Measurements from ENCODE around the gene DLGAP5.

The DLGAP5 gene

DNA sequence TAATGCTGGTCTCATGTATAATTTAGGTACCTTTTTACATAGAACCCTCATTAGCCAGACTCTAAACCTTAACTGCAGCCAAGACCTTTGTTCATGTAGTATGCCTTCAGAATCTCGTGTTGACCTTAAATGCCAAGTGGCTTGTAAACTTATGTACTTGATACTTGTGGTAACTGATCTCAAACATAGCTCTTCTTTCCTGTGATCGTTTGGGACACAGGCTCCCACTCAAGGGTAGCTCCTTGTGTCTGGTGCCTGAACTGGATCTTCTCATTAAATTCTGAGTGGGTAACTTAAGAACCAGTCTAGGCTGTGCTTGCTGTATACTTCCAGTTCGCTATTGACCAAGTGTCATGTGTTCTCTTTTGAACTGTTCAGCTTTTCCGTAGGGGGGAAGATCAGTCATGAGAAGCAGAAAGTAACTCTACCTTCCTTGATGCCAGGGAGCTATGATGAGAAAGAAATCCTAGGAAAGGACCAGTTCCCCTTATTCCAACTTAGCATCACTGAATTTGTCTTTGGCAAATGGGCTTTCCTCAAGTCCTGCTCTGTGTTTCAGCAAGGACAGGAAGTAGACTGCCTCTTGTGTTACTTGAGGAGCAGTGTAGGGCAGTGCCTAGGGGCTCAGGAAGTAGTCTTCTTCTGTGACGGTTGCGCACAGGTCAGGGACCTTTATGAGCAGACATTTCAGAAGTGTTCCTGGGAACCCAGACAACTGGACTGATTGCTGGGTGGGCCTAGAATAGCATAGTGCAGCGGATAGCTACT is 59.8 kb downstream of the DLGAP5 start:
- DNase-seq (ENCODE audit: low read depth) = peak; percentile 22
- TF ChIP-seq, protein P1, sequence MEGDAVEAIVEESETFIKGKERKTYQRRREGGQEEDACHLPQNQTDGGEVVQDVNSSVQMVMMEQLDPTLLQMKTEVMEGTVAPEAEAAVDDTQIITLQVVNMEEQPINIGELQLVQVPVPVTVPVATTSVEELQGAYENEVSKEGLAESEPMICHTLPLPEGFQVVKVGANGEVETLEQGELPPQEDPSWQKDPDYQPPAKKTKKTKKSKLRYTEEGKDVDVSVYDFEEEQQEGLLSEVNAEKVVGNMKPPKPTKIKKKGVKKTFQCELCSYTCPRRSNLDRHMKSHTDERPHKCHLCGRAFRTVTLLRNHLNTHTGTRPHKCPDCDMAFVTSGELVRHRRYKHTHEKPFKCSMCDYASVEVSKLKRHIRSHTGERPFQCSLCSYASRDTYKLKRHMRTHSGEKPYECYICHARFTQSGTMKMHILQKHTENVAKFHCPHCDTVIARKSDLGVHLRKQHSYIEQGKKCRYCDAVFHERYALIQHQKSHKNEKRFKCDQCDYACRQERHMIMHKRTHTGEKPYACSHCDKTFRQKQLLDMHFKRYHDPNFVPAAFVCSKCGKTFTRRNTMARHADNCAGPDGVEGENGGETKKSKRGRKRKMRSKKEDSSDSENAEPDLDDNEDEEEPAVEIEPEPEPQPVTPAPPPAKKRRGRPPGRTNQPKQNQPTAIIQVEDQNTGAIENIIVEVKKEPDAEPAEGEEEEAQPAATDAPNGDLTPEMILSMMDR (IDR thresholded peaks at IDR 0.05; ENCODE audit: insufficient read depth, low read depth, low read length, missing control alignments) = no peak
- H3K4me3 ChIP-seq (ENCODE audit: low read depth, low read length) = no peak overlapping the region

GRCh38 chr14:55130196-55130550 is 61.2 kb downstream of the DLGAP5 start:
- TF ChIP-seq, protein P1 (IDR thresholded peaks at IDR 0.05; ENCODE audit: insufficient read depth, low read depth, low read length, missing control alignments) = no peak
- peak overlapping the region; percentile 62 for H3K4me3 ChIP-seq (ENCODE audit: low read depth, low read length)
- DNase-seq (ENCODE audit: low read depth) = no peak

DNA sequence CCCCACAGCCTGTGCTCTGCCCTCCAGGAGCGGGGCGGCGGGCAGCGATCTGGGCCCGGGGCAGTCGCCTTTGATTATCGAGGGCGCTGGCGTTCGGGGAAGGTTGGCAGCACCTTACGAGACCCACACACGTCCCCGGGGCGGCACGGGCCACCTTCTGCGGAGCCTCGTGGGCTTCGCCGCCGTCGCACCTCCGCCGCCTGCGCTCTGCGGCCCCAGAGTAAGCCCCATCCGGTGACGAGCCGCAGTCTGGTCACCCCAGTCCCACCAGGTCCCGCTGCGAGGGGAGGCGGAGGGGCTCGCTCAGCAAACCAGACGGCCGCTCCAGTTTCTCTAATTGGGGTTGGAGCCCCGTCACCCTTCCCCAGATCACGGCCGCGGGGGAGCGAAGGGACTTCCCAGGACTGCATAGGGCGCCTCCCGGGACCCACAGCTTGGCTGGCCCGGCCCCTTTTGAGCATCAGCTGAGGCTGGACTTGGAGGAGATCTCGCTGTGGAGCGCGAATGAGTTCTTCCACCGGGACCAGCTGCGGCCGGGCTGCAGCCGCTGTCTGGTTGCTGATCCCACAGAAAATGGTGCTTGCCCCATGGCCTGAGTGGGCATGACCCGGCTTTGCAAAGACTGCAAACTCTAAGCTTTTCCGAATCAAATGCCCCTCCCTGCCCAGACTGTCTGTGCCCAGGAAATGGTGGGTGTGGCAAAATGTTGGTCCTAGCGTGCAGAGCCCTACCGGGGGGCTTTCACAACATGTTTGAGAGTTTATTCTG is 61.8 kb downstream of the DLGAP5 start:
- DNase-seq (ENCODE audit: low read depth) = peak; percentile 74
- peak overlapping the region; percentile 62 for H3K4me3 ChIP-seq (ENCODE audit: low read depth, low read length)
- TF ChIP-seq, protein P1 (IDR thresholded peaks at IDR 0.05; ENCODE audit: insufficient read depth, low read depth, low read length, missing control alignments) = no peak

GRCh38 chr14:55129086-55129427 is 62.3 kb downstream of the DLGAP5 start, which contains the start of gene LGALS3:
Gene LGALS3 (plus strand): TSS chr14:55129252. CDS start chr14:55137374, 8,122 bp downstream.
- peak within 1 kb of the TSS; percentile 62 for H3K4me3 ChIP-seq (ENCODE audit: low read depth, low read length)
- DNase-seq (ENCODE audit: low read depth) = peak; percentile 76
- TF ChIP-seq, protein P1 (IDR thresholded peaks at IDR 0.05; ENCODE audit: insufficient read depth, low read depth, low read length, missing control alignments) = no peak

DNA sequence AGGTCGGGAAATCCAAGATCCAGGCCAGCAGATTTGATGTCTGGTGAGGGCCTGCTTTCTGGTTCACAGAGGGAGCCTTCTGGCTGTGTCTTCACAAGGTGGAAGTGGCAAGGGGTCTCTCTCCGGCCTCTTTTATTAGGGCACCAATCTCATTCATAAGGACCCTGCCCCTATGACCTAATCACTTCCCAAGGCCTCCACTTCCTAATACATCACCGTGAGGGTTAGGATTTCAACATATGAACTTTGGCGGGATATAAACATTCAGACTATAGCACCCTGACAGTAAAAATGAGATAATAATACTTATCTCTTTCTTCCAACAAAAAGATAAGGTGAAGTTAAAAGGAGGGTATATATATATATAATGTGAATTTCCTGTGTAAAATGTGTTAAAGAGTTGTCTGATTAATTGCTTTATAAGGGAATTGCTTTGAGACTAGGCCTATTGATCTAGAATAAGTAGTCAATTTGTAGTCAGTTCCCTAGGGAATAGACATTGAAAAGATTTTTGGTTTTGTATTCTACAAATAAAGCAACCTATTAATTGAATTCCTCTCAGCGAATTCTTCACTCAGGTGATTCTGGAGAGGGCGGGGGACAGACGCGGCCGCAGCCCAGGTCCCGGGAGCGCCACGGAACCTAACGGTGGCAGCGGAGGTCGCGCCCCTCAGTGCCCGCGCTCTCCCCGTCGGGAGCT is 62.8 kb downstream of the DLGAP5 start:
- H3K4me3 ChIP-seq (ENCODE audit: low read depth, low read length) = peak overlapping the region; percentile 62
- DNase-seq (ENCODE audit: low read depth) = no peak
- TF ChIP-seq, protein P1 (IDR thresholded peaks at IDR 0.05; ENCODE audit: insufficient read depth, low read depth, low read length, missing control alignments) = no peak

DNA sequence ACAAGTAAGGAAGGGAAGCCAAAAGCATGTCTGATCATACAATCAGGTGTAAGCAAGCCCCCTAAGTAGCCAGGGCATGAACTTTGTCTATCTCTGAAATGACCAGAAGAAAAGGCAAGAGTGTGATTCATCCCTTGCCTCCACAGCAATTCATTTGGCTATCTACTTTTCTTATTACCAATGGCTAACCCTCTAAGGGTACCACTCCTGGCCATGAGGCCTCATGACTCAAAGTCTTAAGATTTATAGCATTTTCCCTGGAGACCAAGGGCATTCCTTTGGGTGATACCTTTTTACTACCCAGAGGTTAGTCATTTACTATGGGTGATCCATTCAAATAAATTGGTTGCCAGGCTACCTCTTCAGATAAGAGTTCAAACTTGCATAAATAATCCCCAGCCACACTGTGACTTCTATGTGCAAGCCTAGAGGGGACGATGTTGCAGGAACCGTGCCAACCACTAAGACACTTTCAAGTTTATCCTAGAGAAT is 63.9 kb downstream of the DLGAP5 start:
- DNase-seq (ENCODE audit: low read depth) = no peak
- TF ChIP-seq, protein P1 (IDR thresholded peaks at IDR 0.05; ENCODE audit: insufficient read depth, low read depth, low read length, missing control alignments) = no peak

More for the DNA sequence above, 63.9 kb downstream of the DLGAP5 start:
- H3K4me3 ChIP-seq (ENCODE audit: low read depth, low read length) = no peak overlapping the region
